Neural progenitor cell (in vitro differentiated cells): Measurements from ENCODE around the gene CAMK2D.

Experiments
- CTCF ChIP-seq: fragments of 200-600 bp; sonication (generic); IDR thresholded peaks from 2 replicates; pipeline ENCODE4 v1.5.1; 2017; ENCODE audit warnings: antibody characterized with exemption, mild to moderate bottlenecking
- EZH2phosphoT487 ChIP-seq: fragments of 200-600 bp; sonication (generic); IDR thresholded peaks from 2 replicates; pipeline ENCODE4 v1.6.1; 2017; ENCODE audit warnings: antibody characterized with exemption

GRCh38 chr4:113495790-113496189 lies 265.7 kb downstream of the CAMK2D start:
- TF ChIP-seq CTCF (no peak), EZH2phosphoT487 (no peak)
